Endodermal cell (in vitro differentiated cells): ENCODE data around the gene CXXC5. TPM values are rescaled to one million over a fixed set of nuclear protein-coding genes. Genes with fewer than 3 reads are reported as not detected.

Experiments used
- DNase-seq: peaks from one replicate; pipeline ENCODE4 v3.0.0-alpha.2; 2017
- H3K27ac ChIP-seq: 2 replicates; pipeline ENCODE4 v1.5.1; 2013; ENCODE audit warnings: mild to moderate bottlenecking, low read depth, low read length, moderate library complexity
- H3K27me3 ChIP-seq: 2 replicates; pipeline ENCODE4 v1.6.1; 2013; ENCODE audit warnings: mild to moderate bottlenecking, low read length, moderate library complexity; ENCODE audit not compliant: insufficient read depth, control insufficient read depth, poor library complexity, severe bottlenecking
- H3K36me3 ChIP-seq: 2 replicates; pipeline ENCODE4 v1.7.0; 2013; ENCODE audit warnings: mild to moderate bottlenecking, low read length, moderate library complexity; ENCODE audit not compliant: control insufficient read depth, insufficient read depth
- H3K4me1 ChIP-seq: one replicate; pipeline ENCODE4 v1.7.0; 2013; ENCODE audit warnings: low read length; ENCODE audit not compliant: control insufficient read depth, insufficient read depth
- H3K4me3 ChIP-seq: 2 replicates; pipeline ENCODE4 v1.5.1; 2013; ENCODE audit warnings: mild to moderate bottlenecking, low read length, moderate library complexity
- H3K9ac ChIP-seq: 2 replicates; pipeline ENCODE4 v1.6.1; 2013; ENCODE audit warnings: mild to moderate bottlenecking, low read length, moderate library complexity; ENCODE audit not compliant: poor library complexity, severe bottlenecking; ENCODE audit errors: extremely low read depth
- H3K9me3 ChIP-seq: 2 replicates; pipeline ENCODE4 v1.6.1; 2013; ENCODE audit warnings: mild to moderate bottlenecking, low read length, moderate library complexity; ENCODE audit not compliant: control insufficient read depth
- H3K27ac Mint-ChIP-seq: 2 replicates; pipeline ENCODE4 v1.8.0; 2020; ENCODE audit warnings: mixed read lengths
- H3K27me3 Mint-ChIP-seq: 2 replicates; pipeline ENCODE4 v1.8.0; 2021; ENCODE audit warnings: mild to moderate bottlenecking, mixed read lengths; ENCODE audit not compliant: insufficient read depth
- H3K36me3 Mint-ChIP-seq: 2 replicates; pipeline ENCODE4 v1.8.0; 2020; ENCODE audit warnings: low read depth, mixed read lengths
- H3K4me1 Mint-ChIP-seq: 2 replicates; pipeline ENCODE4 v1.8.0; 2020; ENCODE audit warnings: mixed read lengths
- H3K4me3 Mint-ChIP-seq: 2 replicates; pipeline ENCODE4 v1.8.0; 2020; ENCODE audit warnings: mild to moderate bottlenecking, moderate library complexity, mixed read lengths
- H3K9me3 Mint-ChIP-seq: 2 replicates; pipeline ENCODE4 v1.8.0; 2020; ENCODE audit warnings: mild to moderate bottlenecking, mixed read lengths
- WGBS, 2 experiments: methylation state at CpG; one replicate each; pipeline versions ENCODE4 v1.1.5 to v1.1.7; 2013; ENCODE audit warnings: missing lambda C conversion rate in 2 of 2, mixed read lengths in 1 of 2; ENCODE audit not compliant: insufficient coverage in 1 of 2, insufficient read length in 1 of 2; 5-methylcytosine and 5-hydroxymethylcytosine counted together
- total RNA-seq, 2 donors: library from RNA; stranded (reverse); fragmentation: NEBNext Ultra II Directional in 1 of 2; extraction: Animal tissue kit (Norgen Biotek cat#: 25700) in 1 of 2; gene quantifications; 2 replicates in 1 of 2; 3 replicates in 1 of 2; pipeline ENCODE4 v1.2.1, GENCODE V29; 2021
- TF ChIP-seq, protein P1 (sequence below): fragments of 200-600 bp; sonication (generic); conservative IDR thresholded peaks from 2 replicates; pipeline ENCODE4 v1.5.0; 2021; ENCODE audit warnings: antibody characterized with exemption, mild to moderate bottlenecking

The CXXC5 gene
- total RNA-seq, 2 donors from 2014 or later, result 50.5 to 67.9 TPM

DNA sequence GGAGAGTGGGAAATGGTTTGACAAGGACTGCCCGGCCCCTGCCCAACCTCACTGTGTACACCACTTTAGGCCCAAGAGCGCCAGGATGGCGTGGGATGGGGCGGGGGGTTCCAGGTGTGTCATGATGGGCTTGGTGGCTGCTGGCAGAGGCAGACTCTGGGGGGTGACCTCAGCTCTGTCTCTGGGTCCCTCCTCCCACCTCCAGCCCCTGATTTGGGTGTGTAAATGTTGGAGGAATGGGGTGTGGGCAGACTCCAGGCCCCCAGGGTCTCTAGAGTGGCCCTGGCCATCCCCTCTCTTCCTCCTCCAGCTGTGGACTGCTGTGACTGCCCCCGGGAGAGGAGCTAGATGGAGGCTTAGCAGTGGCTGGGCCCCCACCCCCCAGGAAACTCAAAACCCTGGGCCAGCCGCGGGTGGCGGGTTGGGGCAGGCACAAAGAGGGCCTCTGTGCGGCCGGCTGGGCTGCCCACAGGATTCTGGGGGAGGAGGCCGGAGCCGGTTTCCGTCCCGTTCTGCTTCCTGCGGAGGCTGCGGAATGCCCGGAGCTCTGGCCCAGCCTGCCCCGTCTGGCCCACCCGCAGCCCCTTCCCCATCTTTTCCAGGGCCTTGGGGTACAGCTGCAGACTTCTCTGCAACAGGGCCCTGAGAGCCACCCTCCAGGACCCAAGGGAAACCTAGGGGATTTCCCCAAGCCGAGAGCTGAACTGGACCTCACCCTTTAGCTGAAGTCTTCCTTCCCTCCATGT, 23.1 kb downstream of the CXXC5 start:
- Mint-ChIP-seq H3K4me3 (no peak overlapping the region), H3K9me3 (no peaks in the 10 kb centered on the region), H3K27me3 (no peaks in the 10 kb centered on the region), H3K4me1 (peaks cover 43% of the 10 kb centered on the region), H3K27ac (peak overlapping the region; percentile 58), H3K36me3 (peaks cover 5% of the 10 kb centered on the region)
- 68 to 89% methylated on average over 9 to 20 of the region's 20 CpGs for WGBS, 2 experiments
- no peak for DNase-seq
- H3K27me3 ChIP-seq, result no peaks in the 10 kb centered on the region
- H3K36me3 ChIP-seq, result no peaks in the 10 kb centered on the region
- H3K27ac ChIP-seq, result peak overlapping the region; percentile 94
- no peaks in the 10 kb centered on the region for H3K4me1 ChIP-seq
- TF ChIP-seq, protein P1, sequence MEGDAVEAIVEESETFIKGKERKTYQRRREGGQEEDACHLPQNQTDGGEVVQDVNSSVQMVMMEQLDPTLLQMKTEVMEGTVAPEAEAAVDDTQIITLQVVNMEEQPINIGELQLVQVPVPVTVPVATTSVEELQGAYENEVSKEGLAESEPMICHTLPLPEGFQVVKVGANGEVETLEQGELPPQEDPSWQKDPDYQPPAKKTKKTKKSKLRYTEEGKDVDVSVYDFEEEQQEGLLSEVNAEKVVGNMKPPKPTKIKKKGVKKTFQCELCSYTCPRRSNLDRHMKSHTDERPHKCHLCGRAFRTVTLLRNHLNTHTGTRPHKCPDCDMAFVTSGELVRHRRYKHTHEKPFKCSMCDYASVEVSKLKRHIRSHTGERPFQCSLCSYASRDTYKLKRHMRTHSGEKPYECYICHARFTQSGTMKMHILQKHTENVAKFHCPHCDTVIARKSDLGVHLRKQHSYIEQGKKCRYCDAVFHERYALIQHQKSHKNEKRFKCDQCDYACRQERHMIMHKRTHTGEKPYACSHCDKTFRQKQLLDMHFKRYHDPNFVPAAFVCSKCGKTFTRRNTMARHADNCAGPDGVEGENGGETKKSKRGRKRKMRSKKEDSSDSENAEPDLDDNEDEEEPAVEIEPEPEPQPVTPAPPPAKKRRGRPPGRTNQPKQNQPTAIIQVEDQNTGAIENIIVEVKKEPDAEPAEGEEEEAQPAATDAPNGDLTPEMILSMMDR, result no peak
- H3K4me3 ChIP-seq, result no peak overlapping the region
- no peaks in the 10 kb centered on the region for H3K9me3 ChIP-seq
- no peak overlapping the region for H3K9ac ChIP-seq

DNA sequence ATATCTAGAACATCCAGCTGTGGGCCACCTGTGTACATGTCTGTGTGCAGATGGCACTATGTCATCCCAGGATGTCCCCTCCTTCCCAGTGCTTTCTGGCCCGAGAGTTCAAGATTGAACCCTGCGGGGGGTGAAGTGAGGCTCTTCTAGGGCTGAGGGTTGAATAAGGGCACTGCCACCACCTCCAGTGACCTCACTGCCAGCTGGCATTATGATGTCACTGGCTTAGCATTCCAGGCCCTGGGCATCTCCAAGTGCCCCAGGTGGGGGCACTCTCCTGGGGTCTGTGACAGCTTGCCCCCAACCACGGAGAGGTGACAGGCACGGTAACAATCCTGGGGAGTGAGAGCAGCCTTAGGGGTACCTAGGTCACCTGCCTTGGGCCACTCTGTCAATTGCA, 27.1 kb downstream of the CXXC5 start:
- no peaks in the 10 kb centered on the region for H3K27me3 ChIP-seq
- H3K9me3 ChIP-seq, result no peaks in the 10 kb centered on the region
- no peak overlapping the region for H3K4me3 ChIP-seq
- TF ChIP-seq, protein P1, result no peak
- Mint-ChIP-seq H3K27me3 (no peaks in the 10 kb centered on the region), H3K4me3 (no peak overlapping the region), H3K4me1 (peaks cover 25% of the 10 kb centered on the region), H3K27ac (no peak overlapping the region), H3K9me3 (no peaks in the 10 kb centered on the region), H3K36me3 (peaks cover 14% of the 10 kb centered on the region)
- peak overlapping the region; percentile 61 for H3K27ac ChIP-seq
- WGBS, 2 experiments, result 95 to 100% methylated on average over 2 to 4 of the region's 4 CpGs
- H3K9ac ChIP-seq, result no peak overlapping the region
- no peak for DNase-seq
- H3K4me1 ChIP-seq, result no peaks in the 10 kb centered on the region
- H3K36me3 ChIP-seq, result no peaks in the 10 kb centered on the region

DNA sequence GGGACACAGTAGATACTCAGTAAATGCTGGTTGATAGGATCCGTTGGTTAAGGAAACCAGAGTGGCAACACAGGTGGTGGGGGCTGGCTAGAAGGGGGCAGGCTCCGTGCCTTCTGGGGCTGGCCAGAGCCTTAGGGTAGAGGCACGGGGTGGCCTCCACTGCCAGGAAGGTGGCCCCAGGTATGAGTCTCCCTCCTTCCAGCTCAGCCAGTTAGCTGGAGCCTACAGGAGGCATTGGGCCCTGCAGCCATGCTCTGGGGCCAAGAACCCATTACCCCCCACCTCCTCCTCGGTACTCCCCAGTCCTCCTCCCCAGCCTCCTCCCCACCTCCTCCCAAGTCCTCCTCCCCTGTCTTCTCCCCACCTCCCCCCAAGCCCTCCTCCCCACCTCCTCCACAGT, 27.7 kb downstream of the CXXC5 start:
- no peaks in the 10 kb centered on the region for H3K4me1 ChIP-seq
- Mint-ChIP-seq H3K4me1 (peaks cover 18% of the 10 kb centered on the region), H3K36me3 (peaks cover 13% of the 10 kb centered on the region), H3K27ac (no peak overlapping the region), H3K27me3 (no peaks in the 10 kb centered on the region), H3K9me3 (no peaks in the 10 kb centered on the region), H3K4me3 (no peak overlapping the region)
- H3K27ac ChIP-seq, result peak overlapping the region; percentile 61
- H3K9me3 ChIP-seq, result no peaks in the 10 kb centered on the region
- 82 to 92% methylated on average over 4 of the region's 4 CpGs for WGBS, 2 experiments
- H3K36me3 ChIP-seq, result no peaks in the 10 kb centered on the region
- TF ChIP-seq, protein P1, result no peak
- no peak overlapping the region for H3K9ac ChIP-seq
- no peak for DNase-seq
- H3K27me3 ChIP-seq, result no peaks in the 10 kb centered on the region
- H3K4me3 ChIP-seq, result no peak overlapping the region
